Ascending aorta (tissue), 2 donors: ENCODE results near the gene KCNMA1. TPM values are rescaled to one million over a fixed set of nuclear protein-coding genes. Genes with fewer than 3 reads are reported as not detected.
A peak's percentile ranks its signal among the peaks of the same experiment; 100 is the strongest.

Experiments used
- DNase-seq, 2 donors: peaks; one replicate each; pipeline ENCODE4 v3.0.0-alpha.2; 2019; ENCODE audit warnings: low spot score in 2 of 2
- H3K27ac ChIP-seq, 2 donors: fragments of 200-600 bp; sonication (generic); one replicate each; pipeline ENCODE4 v1.5.1; 2016 to 2017; ENCODE audit warnings: mild to moderate bottlenecking in 1 of 2
- H3K27me3 ChIP-seq: fragments of 200-600 bp; sonication (generic); one replicate; pipeline ENCODE4 v1.5.1; 2017
- H3K36me3 ChIP-seq, 2 donors: fragments of 200-600 bp; sonication (generic); one replicate each; pipeline ENCODE4 v1.5.1; 2016
- H3K4me1 ChIP-seq, 2 donors: fragments of 200-600 bp; sonication (generic); one replicate each; pipeline ENCODE4 v1.5.1; 2016 to 2017; ENCODE audit warnings: mild to moderate bottlenecking in 1 of 2
- H3K4me3 ChIP-seq, 2 donors: fragments of 200-600 bp; sonication (generic); one replicate each; pipeline ENCODE4 v1.5.1; 2016 to 2017; ENCODE audit warnings: mild to moderate bottlenecking in 1 of 2
- H3K9me3 ChIP-seq, 2 donors: fragments of 200-600 bp; sonication (generic); one replicate each; pipeline ENCODE4 v1.5.1; 2016
- CTCF ChIP-seq, 3 experiments: fragments of 200-600 bp in 2 of 3; fragments of 450-650 bp in 1 of 3; sonication (generic) in 2 of 3; IDR thresholded peaks; one replicate each; pipeline ENCODE4 v1.5.1; 2016 to 2019; ENCODE audit warnings: antibody characterized with exemption in 3 of 3, mild to moderate bottlenecking in 1 of 3, moderate library complexity in 1 of 3
- intact Hi-C: fragments of 100-400 bp; cut with DNase I; formaldehyde crosslinking; loops from one replicate; pipeline ENCODE4 v1.15.1; 2023
- total RNA-seq: library from RNA; depleted of rRNA; stranded (reverse); fragments of >200 nt; gene quantifications from one replicate; pipeline ENCODE4 v1.1.0, GENCODE V29; 2016

The KCNMA1 gene
- total RNA-seq, 1 donor from 2014 or later = 28.6 TPM

DNA sequence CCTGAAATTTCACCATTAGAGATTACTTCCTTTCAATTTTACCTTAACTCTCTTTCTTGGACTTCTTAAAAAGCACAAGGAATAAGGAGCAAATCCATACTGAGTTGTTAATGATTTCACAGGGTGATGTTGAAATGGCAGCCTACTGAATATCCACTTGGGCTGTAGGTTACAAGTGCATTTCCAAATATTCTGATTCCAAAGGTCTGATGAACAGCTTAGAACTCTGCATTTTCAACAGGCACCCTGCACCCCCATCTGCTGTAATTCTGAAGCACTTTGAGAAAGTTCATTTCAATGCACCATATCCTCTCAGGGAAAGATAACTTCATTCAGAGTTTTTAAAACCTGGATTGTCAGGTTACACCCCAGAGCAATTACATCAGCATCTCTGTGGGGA lies 368.4 kb downstream of the KCNMA1 start:
- Histone ChIP-seq H3K4me1 (peaks cover 4 to 32% of the 10 kb centered on the region in 2 donors), H3K27me3 (no peaks in the 10 kb centered on the region), H3K4me3 (no peak overlapping the region), H3K27ac (peak overlapping the region in 1 of 2 donors; percentile 75), H3K36me3 (no peaks in the 10 kb centered on the region), H3K9me3 (no peaks in the 10 kb centered on the region)
- DNase-seq = no peak
- TF ChIP-seq CTCF (IDR thresholded peaks at IDR 0.05) = no peak
- intact Hi-C loops = no loop called here

DNA sequence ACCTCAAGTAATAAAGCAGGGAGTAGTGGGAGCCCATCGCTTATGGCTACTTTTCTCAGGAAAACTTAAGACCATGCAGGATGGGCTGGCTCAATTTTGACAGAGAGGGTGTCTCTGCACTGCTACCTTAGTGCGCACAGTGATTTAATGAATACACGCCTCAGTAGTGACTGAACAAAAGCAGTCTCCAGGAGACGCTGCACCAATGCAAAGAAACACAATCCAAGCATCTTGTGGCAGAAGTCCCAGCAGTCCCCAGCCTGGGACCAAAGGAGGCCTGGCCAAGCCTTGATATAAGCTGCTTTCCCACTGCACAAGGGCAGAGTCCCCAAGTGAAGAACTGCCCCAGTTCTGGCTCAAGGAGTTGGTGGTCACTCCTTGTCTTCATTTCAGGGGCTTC lies 368.9 kb downstream of the KCNMA1 start:
- no peak for TF ChIP-seq CTCF (IDR thresholded peaks at IDR 0.05)
- Histone ChIP-seq H3K36me3 (no peaks in the 10 kb centered on the region), H3K4me3 (no peak overlapping the region), H3K4me1 (peaks cover 4 to 30% of the 10 kb centered on the region in 2 donors), H3K27ac (peak overlapping the region; percentile 68 to 75), H3K9me3 (no peaks in the 10 kb centered on the region), H3K27me3 (no peaks in the 10 kb centered on the region)
- intact Hi-C loops = no loop called here
- DNase-seq = no peak

DNA sequence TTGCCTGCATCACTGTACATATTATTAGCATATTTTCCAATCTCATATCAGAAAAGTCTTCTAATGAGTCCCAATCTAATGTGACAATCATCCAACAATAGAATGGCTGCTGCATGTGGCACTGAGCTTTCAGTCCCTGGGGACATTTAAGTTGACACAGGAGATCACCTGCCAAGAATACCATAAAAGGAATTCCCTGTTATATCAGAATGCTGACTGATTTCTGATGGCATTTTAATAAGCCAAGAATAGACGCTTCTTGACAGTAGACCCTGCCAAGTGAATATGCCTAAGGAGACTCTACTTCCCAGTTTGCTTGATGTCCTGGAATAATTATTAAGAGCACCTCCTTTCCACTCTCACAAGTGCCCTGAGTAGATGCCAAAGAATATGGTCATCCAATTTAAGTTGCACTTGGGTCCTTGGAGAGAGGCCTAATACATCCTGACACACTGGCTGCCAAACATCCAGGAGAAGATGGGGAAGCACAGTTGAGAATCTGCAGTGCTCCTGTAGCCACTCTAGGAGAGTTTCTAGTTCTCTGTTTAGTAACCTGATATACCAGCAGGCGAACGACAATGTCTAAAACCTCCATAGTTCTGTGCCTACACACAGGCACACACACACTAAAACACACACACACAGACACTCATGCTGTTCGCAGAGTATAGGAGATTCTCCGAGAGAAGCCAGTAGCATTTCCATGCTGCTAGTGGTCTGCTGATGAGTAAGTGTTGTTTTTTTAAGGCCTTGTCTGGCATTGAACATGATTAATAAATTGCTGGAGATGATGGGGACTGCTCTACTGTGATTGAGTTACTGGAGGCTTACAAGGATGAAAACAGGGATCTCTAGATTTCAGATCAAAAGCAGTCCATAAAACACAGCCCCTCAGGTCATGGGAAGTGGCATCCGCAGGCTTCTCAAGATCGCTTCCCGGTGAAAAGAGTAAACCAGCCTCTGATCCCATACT lies 369.6 kb downstream of the KCNMA1 start:
- intact Hi-C loops = no loop called here
- Histone ChIP-seq H3K27me3 (no peaks in the 10 kb centered on the region), H3K27ac (peak overlapping the region; percentile 68 to 75), H3K9me3 (no peaks in the 10 kb centered on the region), H3K4me3 (no peak overlapping the region), H3K36me3 (no peaks in the 10 kb centered on the region), H3K4me1 (peaks cover 4 to 30% of the 10 kb centered on the region in 2 donors)
- TF ChIP-seq CTCF (IDR thresholded peaks at IDR 0.05) = no peak
- no peak for DNase-seq

GRCh38 chr10:77266242-77266641 lies 371.4 kb downstream of the KCNMA1 start:
- peak overlapping the region; percentile 68 to 75 for H3K27ac ChIP-seq

DNA sequence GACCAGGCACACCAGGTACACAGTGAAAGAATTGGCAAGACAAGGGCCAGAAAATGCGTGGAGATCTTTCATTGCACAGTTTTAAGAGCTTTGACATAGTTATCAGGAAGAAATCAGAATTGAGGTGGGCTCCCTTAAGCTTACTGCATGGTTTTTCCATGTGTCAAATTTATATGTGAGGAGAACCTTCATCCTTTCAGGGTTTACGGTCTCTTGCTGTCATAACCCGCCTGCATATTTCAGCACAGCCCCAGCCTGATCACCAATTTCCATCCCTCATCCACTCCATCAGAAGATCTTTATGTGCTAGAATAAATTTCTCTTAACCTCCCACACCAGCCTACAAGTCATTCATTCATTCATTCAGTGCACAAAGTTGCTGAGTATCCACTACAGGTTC lies 373.1 kb downstream of the KCNMA1 start:
- no peak for DNase-seq
- no peak overlapping the region for H3K27ac ChIP-seq
- no peaks in the 10 kb centered on the region for H3K36me3 ChIP-seq
- no peak for TF ChIP-seq CTCF (IDR thresholded peaks at IDR 0.05)
- intact Hi-C loops = no loop called here
- H3K4me3 ChIP-seq = no peak overlapping the region
- peaks cover 4 to 30% of the 10 kb centered on the region in 2 donors for H3K4me1 ChIP-seq
- no peaks in the 10 kb centered on the region for H3K27me3 ChIP-seq
- H3K9me3 ChIP-seq = no peaks in the 10 kb centered on the region

More at GRCh38 chr10:77266242-77266641, 371.4 kb downstream of the KCNMA1 start:
- Histone ChIP-seq H3K36me3 (no peaks in the 10 kb centered on the region), H3K4me1 (peaks cover 4 to 30% of the 10 kb centered on the region in 2 donors), H3K27me3 (no peaks in the 10 kb centered on the region), H3K4me3 (no peak overlapping the region), H3K9me3 (no peaks in the 10 kb centered on the region)
- intact Hi-C loops = no loop called here
- TF ChIP-seq CTCF (IDR thresholded peaks at IDR 0.05) = no peak
- DNase-seq = no peak
